Activated CD8-positive, alpha-beta memory T cell treated with anti-CD3 and anti-CD28 coated beads, Interleukin-2, amount 50 U/mL, for 24 hours (primary cell): ENCODE data around the gene RNASE7.

ENCODE experiments used
- DNase-seq: peaks from one replicate; pipeline ENCODE4 v3.0.0-alpha.2; 2020; ENCODE audit errors: extremely low read depth

Gene RNASE7

GRCh38 chr14:21043387-21043973 is 1.3 kb downstream of the RNASE7 start:
- no peak for DNase-seq

DNA sequence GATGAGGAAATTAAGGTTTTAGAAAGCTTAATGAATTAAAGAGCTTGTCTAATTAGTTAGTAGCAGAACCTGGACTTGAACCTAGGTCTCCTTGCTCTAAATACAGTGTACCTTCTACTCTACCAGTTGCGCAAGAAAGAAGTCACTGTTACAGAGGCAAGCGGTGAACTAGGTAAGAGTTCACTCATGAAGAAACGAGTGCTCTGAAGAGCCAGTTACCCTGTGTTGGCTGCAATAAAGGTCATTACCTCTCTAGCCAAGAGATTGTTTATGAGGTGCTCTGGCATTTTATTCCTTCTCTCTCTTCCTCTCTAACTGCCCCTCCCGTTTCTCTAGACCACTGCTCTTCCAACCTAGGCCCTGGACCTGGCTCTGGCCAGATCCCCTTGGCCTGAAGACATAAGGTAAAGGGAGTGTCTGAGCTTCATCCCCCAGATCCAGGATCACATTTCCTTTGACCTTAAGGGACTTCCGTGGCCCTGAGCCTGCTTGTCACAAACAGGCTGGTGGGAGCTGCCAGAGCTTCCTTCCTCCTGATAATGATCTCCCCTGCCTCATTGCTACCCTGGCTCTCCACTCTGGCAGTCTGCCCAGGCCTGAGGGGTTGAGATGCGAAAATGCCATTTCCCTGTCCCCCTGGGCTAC is 1.9 kb downstream of the RNASE7 start:
- DNase-seq, result no peak

DNA sequence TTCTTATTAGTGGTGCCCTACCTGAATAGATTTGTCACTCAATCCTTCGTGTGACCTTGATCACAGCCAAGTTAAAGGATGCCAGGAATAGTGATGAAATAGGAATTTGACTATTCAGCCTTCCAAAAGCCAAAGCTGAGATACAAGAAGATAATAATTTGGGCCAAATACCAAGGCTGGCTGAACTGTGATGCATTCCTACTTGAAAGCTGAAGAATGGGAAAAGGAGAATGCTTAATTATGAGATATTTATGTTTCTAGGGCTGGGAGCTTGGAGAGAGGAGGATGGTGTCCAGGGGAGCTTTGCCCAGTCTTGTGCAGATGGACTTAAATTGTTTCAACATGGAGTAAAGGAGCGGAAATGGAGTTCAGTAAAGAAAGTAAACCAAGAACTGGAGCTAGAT is 5.2 kb downstream of the RNASE7 start:
- no peak for DNase-seq

DNA sequence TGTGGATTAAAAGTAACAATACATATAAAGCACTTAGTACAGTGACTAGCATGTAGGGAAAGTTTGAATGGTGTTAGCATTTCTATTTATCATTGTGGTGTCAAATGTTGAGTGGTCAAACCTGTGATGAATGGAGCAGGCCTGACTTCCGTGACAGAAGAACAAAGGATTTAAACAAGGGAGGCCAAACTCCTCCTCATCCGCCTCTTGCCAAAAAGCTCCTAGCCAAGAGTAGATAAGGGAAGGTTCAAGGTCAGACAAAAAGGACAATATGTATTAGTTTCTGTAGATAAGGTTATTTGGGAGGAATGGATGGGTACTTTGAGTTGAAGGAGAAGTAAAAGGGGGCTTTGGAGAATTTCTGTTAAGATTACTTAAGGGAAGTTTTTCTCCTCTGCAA is 6.5 kb downstream of the RNASE7 start:
- no peak for DNase-seq

DNA sequence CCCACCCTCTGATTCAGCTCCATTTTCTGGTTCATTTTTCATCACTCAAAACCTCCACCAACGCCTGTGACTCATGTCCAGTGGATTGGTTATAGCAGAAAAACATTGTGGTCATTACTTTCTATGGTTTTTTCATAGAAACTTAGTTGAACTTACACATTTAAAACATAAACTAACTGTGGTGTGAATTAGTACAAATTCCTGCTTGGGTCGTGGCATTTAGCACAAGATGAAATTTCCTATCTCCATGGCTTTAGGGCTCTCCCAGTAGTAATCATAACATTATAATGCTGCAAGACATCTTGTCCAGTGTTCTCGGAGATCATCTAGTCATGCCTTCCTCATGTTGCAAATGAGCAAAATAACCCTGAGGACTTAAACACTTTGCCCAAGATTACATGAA is 7.1 kb downstream of the RNASE7 start:
- DNase-seq, result no peak

GRCh38 chr14:21050597-21050996 is 8.4 kb downstream of the RNASE7 start:
- no peak for DNase-seq

DNA sequence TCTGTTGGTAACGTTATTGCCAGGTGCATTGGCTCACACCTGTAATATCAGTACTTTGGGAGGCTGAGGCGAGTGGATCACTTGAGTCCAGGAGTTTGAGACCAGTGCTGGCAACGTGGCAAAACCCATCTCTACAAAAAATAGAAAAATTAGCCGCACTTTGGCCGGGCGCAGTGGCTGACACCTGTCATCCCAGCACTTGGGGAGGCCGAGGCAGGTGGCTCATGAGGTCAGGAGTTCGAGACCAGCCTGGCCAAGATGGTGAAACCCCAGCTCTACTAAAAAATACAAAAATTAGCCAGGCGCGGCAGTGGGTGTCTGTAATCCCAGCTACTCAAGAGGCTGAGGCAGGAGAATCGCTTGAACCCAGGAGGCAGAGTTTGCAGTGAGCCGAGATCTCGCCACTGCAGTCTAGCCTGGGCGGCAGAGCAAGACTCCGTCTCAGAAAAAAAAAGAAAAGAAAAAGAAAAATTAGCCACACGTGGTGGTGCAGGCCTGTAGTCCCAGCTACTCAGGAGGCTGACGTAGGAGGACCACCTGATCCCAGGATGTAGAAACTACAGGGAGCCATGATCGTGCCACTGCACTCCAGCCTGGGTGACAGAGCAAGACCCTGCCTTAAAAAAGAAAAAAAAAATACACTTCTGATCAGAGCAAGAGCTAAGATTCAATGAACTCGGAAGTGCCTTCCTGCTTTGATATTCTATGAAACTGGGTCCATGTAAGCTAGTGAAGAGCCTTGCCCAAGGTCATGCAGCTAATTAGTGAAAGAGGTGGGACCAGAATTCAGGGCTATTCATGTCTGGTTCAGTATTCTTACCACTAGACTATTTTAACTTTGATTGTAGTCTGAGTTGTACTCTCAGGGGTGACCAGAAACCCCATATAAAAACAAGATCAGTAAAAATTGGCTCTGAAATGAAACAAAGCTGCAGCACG is 11.3 kb downstream of the RNASE7 start:
- DNase-seq, result no peak

DNA sequence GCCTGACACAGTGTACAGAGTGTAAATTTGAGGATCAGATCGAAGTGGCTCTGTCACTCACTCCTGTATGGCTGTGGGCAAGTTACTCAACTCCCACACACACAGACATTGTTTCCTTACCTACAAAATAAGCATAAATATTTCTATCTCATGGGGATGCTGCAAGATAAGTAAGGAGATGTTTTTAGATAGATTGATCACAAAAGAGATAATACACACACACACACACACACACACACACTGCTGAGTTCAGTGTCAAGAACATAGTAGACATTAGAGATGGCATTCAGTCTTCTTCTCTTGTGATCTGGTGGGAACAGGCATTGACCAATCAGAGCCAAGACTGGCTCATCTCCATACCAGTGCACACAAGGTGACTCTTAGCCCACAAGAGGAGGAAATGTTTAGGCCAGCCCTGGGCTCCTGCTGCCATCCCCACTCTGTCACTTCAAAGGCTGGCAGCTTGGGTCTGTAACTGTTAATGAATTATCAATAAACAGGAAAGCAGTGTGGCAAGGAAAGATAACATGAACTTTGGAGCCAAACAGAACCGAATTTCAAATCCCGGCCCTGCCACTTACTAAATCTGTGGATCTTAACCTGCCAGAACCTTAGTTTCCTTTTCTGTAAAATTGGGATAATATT is 12.1 kb downstream of the RNASE7 start:
- no peak for DNase-seq

DNA sequence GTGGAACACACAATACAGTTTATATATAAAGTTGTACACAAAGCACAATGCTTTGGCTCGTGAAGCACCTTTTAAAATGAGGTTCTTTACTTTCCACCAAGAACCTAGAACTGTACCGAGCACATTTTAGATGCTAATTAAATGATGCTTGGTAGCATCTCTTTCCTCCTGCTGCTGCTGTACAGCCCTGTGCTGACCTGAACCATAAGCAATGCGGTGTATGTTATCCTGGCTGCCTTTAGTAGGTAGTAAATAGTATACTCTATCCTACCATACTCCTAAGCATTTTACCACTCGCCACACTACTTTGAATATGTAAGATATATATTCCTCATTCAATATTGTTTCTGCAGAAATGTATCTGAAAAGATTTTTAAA is 12.6 kb downstream of the RNASE7 start:
- DNase-seq, result no peak

- no peak for DNase-seq
These were observed 13.4 kb downstream of the RNASE7 start for GRCh38 chr14:21055432-21056117.

GRCh38 chr14:21056520-21057163 is 14.5 kb downstream of the RNASE7 start:
- no peak for DNase-seq

DNA sequence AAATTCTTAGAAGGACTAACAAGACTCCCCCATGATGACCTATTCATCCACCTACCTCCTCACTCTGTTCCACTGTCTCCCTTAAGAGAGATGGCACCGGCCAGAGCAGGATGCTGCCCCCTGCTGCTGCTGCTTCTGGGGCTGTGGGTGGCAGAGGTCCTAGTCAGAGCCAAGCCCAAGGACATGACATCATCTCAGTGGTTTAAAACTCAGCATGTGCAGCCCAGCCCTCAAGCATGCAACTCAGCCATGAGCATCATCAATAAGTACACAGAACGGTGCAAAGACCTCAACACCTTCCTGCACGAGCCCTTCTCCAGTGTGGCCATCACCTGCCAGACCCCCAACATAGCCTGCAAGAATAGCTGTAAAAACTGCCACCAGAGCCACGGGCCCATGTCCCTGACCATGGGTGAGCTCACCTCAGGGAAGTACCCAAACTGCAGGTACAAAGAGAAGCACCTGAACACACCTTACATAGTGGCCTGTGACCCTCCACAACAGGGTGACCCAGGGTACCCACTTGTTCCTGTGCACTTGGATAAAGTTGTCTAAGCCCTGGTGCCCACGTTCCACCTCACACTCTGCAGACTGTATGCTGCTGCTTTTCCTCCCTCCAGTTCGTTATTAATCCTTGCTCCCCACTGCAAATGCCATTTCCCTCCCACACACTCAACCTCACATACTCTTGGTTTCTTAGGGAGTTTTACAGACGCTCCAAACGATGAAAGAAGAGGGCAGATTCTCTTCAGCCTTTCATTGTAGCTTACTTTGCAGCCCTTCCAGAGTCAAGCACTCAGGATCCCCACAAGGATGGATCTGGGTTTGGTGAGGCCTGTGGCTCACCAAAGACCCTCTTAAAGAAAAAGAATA is 15.9 kb downstream of the RNASE7 start, which contains the start of gene RNASE8:
Gene RNASE8 (plus strand): TSS at position 20 of the 873 bp plus-strand sequence. CDS start 71 bp downstream, at position 91.
- DNase-seq, result no peak

- no peak for DNase-seq
These were observed 16.7 kb downstream of the RNASE7 start for GRCh38 chr14:21058903-21059302.

- no peak for DNase-seq
These were observed 17.9 kb downstream of the RNASE7 start for GRCh38 chr14:21059842-21060613.

DNA sequence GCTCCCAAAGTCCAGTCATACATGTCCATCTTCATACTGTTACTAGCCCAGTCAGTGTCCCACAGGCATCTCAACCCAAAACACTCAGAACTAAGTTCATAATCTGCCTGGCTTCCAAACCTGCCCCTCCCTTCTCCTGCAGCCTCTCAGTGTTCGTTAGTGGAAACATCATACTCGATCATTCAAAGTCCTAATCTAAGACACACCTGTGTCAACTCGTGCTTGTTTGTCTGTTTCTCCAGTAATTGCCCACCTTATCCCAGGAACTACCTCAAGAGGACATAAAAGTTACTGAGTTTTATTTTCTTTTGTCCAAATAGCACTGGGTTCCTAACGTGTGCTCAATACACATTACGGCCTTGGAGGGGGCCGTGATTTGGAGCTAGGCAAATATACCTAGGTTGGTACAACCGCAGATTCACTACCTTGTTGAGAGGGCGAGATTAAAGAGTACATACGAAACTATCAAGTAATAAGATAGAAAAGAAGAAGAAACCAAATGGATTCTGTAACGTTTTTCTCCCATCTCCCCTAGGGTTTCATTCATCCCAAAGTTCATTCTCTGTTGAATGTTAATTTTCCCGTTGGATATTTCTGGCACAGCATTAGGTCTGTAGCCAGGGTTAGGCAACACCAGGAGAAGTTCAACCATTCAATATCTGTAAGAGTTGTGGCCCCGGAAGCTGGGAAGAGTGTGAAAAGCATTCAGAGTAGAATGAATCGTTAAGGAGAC is 18.6 kb downstream of the RNASE7 start:
- no peak for DNase-seq

- no peak for DNase-seq
These were observed 19.1 kb downstream of the RNASE7 start for GRCh38 chr14:21061347-21061668.

DNA sequence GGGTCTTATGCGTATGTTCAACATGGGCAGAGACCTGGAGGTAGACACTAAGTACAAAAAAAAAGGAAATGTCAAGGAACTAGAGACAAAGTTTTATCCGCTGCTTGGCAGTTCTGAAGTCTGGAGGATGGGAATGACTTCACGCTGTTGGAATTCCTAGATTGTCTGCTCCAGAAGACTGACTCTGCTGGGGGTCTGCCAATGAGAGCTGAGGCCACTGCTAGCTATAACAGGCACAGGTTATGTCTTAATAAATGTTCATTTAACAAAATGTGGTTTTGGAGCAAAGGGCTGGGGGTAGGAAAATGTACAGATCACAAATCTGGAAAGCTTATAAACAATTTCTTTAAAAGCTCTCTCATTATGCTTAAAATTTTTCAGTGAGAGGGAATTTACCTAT is 21.3 kb downstream of the RNASE7 start:
- no peak for DNase-seq

GRCh38 chr14:21066882-21067502 is 24.8 kb downstream of the RNASE7 start:
- DNase-seq, result no peak
